Measurements from ENCODE around the gene P2RX4.

GRCh38 chr12:121216102-121216501 is 6.2 kb downstream of the P2RX4 start:
- TF ChIP-seq, protein P1, sequence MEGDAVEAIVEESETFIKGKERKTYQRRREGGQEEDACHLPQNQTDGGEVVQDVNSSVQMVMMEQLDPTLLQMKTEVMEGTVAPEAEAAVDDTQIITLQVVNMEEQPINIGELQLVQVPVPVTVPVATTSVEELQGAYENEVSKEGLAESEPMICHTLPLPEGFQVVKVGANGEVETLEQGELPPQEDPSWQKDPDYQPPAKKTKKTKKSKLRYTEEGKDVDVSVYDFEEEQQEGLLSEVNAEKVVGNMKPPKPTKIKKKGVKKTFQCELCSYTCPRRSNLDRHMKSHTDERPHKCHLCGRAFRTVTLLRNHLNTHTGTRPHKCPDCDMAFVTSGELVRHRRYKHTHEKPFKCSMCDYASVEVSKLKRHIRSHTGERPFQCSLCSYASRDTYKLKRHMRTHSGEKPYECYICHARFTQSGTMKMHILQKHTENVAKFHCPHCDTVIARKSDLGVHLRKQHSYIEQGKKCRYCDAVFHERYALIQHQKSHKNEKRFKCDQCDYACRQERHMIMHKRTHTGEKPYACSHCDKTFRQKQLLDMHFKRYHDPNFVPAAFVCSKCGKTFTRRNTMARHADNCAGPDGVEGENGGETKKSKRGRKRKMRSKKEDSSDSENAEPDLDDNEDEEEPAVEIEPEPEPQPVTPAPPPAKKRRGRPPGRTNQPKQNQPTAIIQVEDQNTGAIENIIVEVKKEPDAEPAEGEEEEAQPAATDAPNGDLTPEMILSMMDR (IDR thresholded peaks at IDR 0.05): no peak
- no peak for TF ChIP-seq POLR2A (IDR thresholded peaks at IDR 0.05)
- TF ChIP-seq EP300 (IDR thresholded peaks at IDR 0.05): no peak
